SU-DHL-6 (cell line): ENCODE results near the gene IRF9.

Experiments
- CTCF ChIP-seq: fragments of 200-600 bp; sonication (generic); IDR thresholded peaks from one replicate; pipeline ENCODE4 v1.5.1; 2017; ENCODE audit warnings: antibody characterized with exemption, mild to moderate bottlenecking, low read length, moderate library complexity; ENCODE audit not compliant: insufficient read depth, poor library complexity, severe bottlenecking
- EZH2phosphoT487 ChIP-seq: fragments of 200-600 bp; sonication (generic), shearing (Covaris generic); conservative IDR thresholded peaks from 2 replicates; pipeline ENCODE4 v1.6.1; 2018; ENCODE audit warnings: mild to moderate bottlenecking, antibody characterized with exemption, low read length, moderate library complexity, mixed read lengths

- no peak for TF ChIP-seq CTCF
- TF ChIP-seq EZH2phosphoT487: no peak
Observed at GRCh38 chr14:24195186-24196070, 34.4 kb downstream of the IRF9 start, which contains the start of gene TM9SF1.
